Nephron progenitor cell (in vitro differentiated cells): ENCODE measurements around the gene KCNA4.
"Not testable (repeated sequence)": the region's sequence is repeated elsewhere in the genome, so short reads cannot be mapped to it uniquely, and the experiment has no call there.

Experiments used
- DNase-seq: peaks from one replicate; pipeline ENCODE4 v3.0.0; 2021
- H3K27ac Mint-ChIP-seq: 2 replicates; pipeline ENCODE4 v1.8.0; 2021; ENCODE audit warnings: mild to moderate bottlenecking, moderate library complexity, mixed read lengths
- H3K27me3 Mint-ChIP-seq: 2 replicates; pipeline ENCODE4 v1.8.0; 2021; ENCODE audit warnings: mild to moderate bottlenecking, low read depth, mixed read lengths; ENCODE audit not compliant: poor library complexity
- H3K36me3 Mint-ChIP-seq: 2 replicates; pipeline ENCODE4 v1.8.0; 2021; ENCODE audit warnings: low read depth, mixed read lengths
- H3K4me1 Mint-ChIP-seq: 2 replicates; pipeline ENCODE4 v1.8.0; 2021; ENCODE audit warnings: mixed read lengths
- H3K4me3 Mint-ChIP-seq: 2 replicates; pipeline ENCODE4 v1.8.0; 2021; ENCODE audit warnings: mild to moderate bottlenecking, moderate library complexity, mixed read lengths
- H3K9me3 Mint-ChIP-seq: 2 replicates; pipeline ENCODE4 v1.8.0; 2021; ENCODE audit warnings: mild to moderate bottlenecking, moderate library complexity, mixed read lengths
- TF ChIP-seq, protein P1 (sequence below): fragments of 200-600 bp; sonication (generic); IDR thresholded peaks from 2 replicates; pipeline ENCODE4 v1.5.0; 2021; ENCODE audit warnings: antibody characterized with exemption

The KCNA4 gene

GRCh38 chr11:30045921-30046577 lies 29.2 kb upstream of the KCNA4 start:
- H3K9me3 Mint-ChIP-seq, result no peaks in the 10 kb centered on the region
- DNase-seq, result no peak
- TF ChIP-seq, protein P1, sequence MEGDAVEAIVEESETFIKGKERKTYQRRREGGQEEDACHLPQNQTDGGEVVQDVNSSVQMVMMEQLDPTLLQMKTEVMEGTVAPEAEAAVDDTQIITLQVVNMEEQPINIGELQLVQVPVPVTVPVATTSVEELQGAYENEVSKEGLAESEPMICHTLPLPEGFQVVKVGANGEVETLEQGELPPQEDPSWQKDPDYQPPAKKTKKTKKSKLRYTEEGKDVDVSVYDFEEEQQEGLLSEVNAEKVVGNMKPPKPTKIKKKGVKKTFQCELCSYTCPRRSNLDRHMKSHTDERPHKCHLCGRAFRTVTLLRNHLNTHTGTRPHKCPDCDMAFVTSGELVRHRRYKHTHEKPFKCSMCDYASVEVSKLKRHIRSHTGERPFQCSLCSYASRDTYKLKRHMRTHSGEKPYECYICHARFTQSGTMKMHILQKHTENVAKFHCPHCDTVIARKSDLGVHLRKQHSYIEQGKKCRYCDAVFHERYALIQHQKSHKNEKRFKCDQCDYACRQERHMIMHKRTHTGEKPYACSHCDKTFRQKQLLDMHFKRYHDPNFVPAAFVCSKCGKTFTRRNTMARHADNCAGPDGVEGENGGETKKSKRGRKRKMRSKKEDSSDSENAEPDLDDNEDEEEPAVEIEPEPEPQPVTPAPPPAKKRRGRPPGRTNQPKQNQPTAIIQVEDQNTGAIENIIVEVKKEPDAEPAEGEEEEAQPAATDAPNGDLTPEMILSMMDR, result no peak
- H3K4me1 Mint-ChIP-seq, result no peaks in the 10 kb centered on the region
- H3K36me3 Mint-ChIP-seq, result no peaks in the 10 kb centered on the region
- peaks cover 14% of the 10 kb centered on the region for H3K27me3 Mint-ChIP-seq
- no peak overlapping the region for H3K27ac Mint-ChIP-seq
- H3K4me3 Mint-ChIP-seq, result no peak overlapping the region

DNA sequence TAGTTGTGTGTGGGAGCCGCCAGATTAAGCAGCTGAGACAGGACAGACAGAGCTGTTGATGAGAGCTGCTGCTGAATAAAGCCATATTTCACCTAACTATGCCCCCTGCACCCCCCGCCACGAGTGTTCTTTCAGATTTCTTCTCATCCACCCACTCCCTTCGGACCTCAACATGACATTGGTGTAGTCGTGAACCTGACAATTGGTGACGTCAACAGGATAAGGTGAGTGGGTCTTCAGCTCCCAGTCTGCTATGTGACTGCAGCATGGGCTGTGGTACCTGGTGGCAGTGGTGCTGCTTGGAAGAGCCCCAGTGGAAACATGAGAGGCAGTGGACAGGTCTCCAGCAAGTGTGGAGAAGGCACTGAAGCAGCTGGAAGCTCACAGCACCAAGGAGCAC lies 28.3 kb upstream of the KCNA4 start:
- H3K36me3 Mint-ChIP-seq, result no peaks in the 10 kb centered on the region
- DNase-seq, result no peak
- H3K27ac Mint-ChIP-seq, result no peak overlapping the region
- no peak overlapping the region for H3K4me3 Mint-ChIP-seq
- peaks cover 14% of the 10 kb centered on the region for H3K27me3 Mint-ChIP-seq
- H3K4me1 Mint-ChIP-seq, result no peaks in the 10 kb centered on the region
- no peaks in the 10 kb centered on the region for H3K9me3 Mint-ChIP-seq
- TF ChIP-seq, protein P1, result no peak

DNA sequence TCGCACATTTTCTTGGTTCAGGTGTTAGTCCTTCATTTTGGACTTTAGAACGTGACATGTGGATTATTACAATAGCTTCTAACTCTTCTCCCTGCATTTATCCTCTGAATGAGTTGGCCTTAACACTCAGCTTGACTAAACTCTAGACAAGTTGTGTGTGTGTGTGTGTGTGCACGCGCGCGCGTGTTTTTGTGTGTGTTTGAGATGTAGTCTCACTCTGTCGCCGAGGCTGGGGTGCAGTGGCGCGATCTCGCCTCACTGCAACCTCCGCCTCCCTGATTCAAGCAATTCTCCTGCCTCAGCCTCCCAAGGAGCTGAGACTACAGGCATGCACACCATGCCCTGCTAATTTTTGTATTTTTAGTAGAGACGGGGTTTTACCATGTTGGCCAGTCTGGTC lies 24.3 kb upstream of the KCNA4 start:
- H3K27me3 Mint-ChIP-seq, result peaks cover 15% of the 10 kb centered on the region
- no peak for DNase-seq
- TF ChIP-seq, protein P1, result no peak
- H3K9me3 Mint-ChIP-seq, result no peaks in the 10 kb centered on the region
- no peak overlapping the region for H3K27ac Mint-ChIP-seq
- no peak overlapping the region for H3K4me3 Mint-ChIP-seq
- no peaks in the 10 kb centered on the region for H3K36me3 Mint-ChIP-seq
- no peaks in the 10 kb centered on the region for H3K4me1 Mint-ChIP-seq

DNA sequence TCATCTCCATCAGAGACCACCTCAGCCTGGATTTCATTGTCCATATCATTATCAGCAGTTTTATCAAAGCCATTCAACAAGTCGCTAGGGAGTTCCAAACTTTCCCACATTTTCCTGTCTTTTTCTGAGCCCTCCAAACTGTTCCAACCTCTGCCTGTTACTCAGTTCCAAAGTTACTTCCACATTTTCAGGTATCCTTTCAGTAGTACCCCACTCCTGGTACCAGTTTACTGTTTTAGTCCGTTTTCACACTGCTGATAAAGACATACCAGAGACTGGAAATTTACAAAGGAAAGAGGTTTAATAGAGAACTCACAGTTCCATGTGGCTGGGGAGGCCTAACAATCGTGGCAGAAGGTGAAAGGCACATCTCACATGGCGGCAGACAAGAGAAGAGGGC lies 17.9 kb upstream of the KCNA4 start:
- not testable (repeated sequence) for H3K27ac Mint-ChIP-seq, DNase-seq, H3K4me1 Mint-ChIP-seq, H3K4me3 Mint-ChIP-seq, H3K36me3 Mint-ChIP-seq
- peaks cover 13% of the 10 kb centered on the region for H3K9me3 Mint-ChIP-seq
- H3K27me3 Mint-ChIP-seq, result peaks cover 16% of the 10 kb centered on the region

DNA sequence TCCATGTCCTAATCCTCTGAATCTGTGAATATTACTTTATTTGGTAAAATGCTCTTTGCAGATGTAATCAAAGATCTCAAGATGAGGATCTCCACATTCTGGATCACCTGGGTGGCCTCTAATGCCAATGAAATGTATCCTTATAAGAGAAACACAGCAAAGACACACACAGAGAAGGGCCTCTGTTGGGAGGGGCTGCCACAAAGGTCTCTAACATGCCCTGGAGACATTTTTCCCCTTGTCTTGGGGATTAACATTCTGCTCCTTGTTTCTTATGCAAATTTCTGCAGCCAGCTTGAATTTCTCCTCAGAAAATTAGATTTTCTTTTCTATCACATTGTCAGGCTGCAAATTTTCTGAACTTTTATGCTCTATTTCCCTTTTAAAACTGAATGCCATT lies 17.3 kb upstream of the KCNA4 start:
- H3K9me3 Mint-ChIP-seq, result peaks cover 13% of the 10 kb centered on the region
- peaks cover 14% of the 10 kb centered on the region for H3K27me3 Mint-ChIP-seq
- H3K4me1 Mint-ChIP-seq, H3K36me3 Mint-ChIP-seq, DNase-seq, H3K4me3 Mint-ChIP-seq, H3K27ac Mint-ChIP-seq: not testable (repeated sequence)

DNA sequence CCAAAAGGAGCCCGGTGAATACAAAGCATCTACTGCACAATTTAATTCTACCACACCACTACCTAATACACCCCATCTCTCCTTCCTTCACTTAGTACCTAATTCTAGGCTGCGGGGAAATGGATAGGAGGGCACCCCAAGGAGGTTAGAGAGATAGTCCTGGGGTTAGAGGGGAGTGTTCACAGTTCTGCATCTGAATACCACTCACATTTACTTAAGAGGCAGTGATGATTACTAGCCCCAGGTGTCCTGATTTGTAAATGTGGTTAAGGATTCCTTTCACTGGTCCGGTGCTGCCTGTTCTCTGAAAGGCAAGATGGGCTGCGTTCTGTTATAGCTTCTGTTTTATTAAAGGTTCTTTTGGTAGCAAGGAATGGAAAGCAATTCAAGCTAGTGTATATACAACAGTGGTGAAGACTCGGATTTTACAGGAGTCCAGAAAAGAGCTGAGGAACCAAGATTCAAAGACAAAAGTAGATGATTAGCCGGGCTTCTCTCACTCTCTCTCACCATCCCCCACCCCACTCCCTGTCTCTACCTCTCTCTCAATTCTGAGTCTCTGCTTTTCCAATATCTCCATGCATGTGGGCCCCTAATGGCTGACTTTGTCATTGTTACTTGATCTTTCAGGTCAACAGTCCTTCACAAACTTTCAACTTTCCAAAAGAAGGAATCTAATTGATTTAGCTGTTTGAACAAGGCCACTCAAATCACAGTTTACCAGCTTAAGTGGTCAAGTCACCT lies 8.7 kb upstream of the KCNA4 start:
- peaks cover 50% of the 10 kb centered on the region for H3K27me3 Mint-ChIP-seq
- DNase-seq, result no peak
- H3K4me3 Mint-ChIP-seq, result no peak overlapping the region
- H3K36me3 Mint-ChIP-seq, result no peaks in the 10 kb centered on the region
- no peak overlapping the region for H3K27ac Mint-ChIP-seq
- TF ChIP-seq, protein P1, result no peak
- H3K9me3 Mint-ChIP-seq, result no peaks in the 10 kb centered on the region
- H3K4me1 Mint-ChIP-seq, result no peaks in the 10 kb centered on the region

GRCh38 chr11:30023074-30023473 lies 6.2 kb upstream of the KCNA4 start:
- no peaks in the 10 kb centered on the region for H3K4me1 Mint-ChIP-seq
- no peak overlapping the region for H3K4me3 Mint-ChIP-seq
- DNase-seq, result no peak
- TF ChIP-seq, protein P1, result no peak
- peaks cover 42% of the 10 kb centered on the region for H3K27me3 Mint-ChIP-seq
- no peaks in the 10 kb centered on the region for H3K36me3 Mint-ChIP-seq
- H3K9me3 Mint-ChIP-seq, result peaks cover 3% of the 10 kb centered on the region
- H3K27ac Mint-ChIP-seq, result no peak overlapping the region
